GM18870 (cell line): Measurements from ENCODE around the gene MAP4K4.

ENCODE experiments used
- ATAC-seq: cut with Tn5 transposase; IDR thresholded peaks from one replicate; pipeline ENCODE4 v1.9.1; 2021; ENCODE audit warnings: moderate library complexity; ENCODE audit not compliant: unreplicated experiment

MAP4K4 gene

GRCh38 chr2:101720732-101721131 lies 23.2 kb downstream of the MAP4K4 start:
- ATAC-seq: no peak

GRCh38 chr2:101722864-101723263 lies 25.4 kb downstream of the MAP4K4 start:
- no peak for ATAC-seq

DNA sequence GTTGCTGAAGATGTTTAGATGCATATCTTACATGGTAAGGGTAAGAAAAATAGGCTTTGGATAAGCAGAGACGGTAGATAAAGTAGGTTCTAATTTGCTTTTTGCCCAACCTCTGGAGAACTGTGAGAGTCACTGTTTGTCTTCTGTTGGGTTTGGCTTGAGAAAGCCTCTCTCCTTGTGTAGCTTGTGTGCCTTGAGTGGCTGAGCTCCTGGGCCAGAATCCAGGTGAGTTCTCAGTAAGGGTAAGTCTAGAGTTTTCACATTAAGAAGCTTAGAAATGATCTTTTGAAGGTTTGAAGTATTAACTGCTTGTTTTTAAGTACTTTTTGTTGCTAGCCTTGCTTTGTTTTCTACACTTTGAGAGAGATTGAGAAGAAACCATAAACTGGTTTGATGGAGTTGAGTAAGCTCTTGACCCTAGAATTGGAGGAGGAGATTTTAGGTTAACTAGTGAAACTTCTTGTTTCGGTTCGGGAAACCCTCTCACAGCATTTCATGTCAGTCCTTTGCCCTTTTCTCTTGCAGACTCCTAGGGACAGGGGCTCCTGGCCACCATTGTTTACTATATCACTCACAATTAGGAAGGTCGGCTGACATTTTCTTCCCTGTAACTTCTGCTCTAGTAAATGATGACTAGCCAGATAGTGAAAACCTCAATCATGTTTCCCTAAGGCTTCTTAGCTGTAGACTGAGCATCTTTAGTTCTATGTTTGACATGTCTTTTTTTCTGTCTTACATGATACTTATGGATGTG lies 26.0 kb downstream of the MAP4K4 start:
- no peak for ATAC-seq

DNA sequence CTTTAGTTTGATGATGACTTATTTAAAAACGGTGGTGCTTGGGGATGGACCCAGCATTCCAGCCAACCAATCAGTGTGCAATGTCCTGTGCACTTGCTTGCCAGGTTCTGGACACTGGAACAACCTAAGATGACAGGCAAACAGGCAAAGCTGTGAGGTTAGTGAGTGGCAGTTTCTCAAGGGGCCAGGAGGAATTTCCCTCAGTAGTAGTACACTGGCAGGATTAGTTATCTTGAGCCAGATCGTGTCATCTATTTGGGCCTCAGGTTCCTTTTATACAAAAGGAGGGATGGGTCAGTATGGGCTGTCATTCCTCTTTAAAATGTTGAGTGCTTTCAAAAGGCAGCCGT lies 26.6 kb downstream of the MAP4K4 start:
- no peak for ATAC-seq

DNA sequence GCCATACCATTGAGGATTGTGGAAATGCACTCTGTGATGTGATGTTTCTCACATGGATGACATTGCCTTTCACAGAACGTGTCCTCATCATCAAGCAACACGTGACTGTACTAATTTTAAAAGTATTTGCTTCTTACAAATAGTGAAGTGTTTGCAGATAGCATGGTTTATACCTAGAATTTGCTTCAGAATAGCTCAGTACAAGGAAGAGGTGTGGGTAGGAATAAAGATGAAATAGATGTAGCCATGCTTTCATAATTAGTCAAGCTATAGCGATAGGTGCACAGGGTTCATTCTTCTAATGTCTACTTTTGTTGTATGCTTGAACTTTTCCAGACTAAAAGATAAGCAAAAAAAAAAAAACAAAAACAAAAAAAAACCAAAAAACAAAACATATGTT lies 27.5 kb downstream of the MAP4K4 start:
- no peak for ATAC-seq

GRCh38 chr2:101725515-101726192 lies 28.1 kb downstream of the MAP4K4 start:
- no peak for ATAC-seq

GRCh38 chr2:101728865-101729264 lies 31.4 kb downstream of the MAP4K4 start:
- no peak for ATAC-seq

GRCh38 chr2:101729521-101730190 lies 32.1 kb downstream of the MAP4K4 start:
- ATAC-seq: no peak

DNA sequence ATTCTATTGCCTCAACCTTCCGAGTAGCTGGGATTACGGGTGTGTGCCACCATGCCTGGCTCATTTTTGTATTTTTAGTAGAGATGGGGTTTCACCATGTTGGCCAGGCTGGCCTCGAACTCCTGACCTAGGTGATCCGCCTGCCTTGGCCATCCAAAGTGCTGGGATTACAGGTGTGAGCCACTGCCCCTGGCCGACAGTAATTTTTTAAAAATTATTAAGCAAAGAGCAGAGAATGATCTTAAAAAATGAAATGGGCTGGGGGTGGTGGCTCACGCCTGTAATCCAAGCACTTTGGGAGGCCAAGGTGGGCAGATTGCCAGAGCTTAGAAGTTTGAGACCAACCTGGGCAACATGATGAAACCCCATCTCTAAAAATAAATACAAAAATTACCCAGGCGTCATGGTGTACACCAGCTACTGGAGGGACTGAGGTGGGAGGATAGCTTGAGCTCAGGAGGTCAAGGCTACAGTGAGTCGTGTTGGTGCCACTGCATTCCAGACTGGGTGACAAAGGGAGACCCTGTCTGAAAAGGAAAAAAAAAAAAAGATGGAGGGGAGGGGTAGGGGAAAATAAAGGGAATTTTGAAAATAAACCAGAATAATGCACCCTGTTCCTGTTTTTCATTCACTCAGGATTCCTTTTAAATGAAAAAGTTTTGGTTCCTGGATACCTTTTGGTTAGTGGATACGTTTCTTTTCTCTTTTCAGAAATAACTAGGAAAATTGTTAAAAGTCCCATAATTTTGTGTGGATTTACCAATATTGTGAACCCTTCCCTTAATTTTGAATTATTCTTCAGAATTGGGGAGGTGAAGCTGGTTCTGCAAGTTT lies 33.9 kb downstream of the MAP4K4 start:
- ATAC-seq: no peak

GRCh38 chr2:101732199-101732598 lies 34.7 kb downstream of the MAP4K4 start:
- no peak for ATAC-seq

- ATAC-seq: no peak
Observed at GRCh38 chr2:101732773-101733256, 35.3 kb downstream of the MAP4K4 start.

DNA sequence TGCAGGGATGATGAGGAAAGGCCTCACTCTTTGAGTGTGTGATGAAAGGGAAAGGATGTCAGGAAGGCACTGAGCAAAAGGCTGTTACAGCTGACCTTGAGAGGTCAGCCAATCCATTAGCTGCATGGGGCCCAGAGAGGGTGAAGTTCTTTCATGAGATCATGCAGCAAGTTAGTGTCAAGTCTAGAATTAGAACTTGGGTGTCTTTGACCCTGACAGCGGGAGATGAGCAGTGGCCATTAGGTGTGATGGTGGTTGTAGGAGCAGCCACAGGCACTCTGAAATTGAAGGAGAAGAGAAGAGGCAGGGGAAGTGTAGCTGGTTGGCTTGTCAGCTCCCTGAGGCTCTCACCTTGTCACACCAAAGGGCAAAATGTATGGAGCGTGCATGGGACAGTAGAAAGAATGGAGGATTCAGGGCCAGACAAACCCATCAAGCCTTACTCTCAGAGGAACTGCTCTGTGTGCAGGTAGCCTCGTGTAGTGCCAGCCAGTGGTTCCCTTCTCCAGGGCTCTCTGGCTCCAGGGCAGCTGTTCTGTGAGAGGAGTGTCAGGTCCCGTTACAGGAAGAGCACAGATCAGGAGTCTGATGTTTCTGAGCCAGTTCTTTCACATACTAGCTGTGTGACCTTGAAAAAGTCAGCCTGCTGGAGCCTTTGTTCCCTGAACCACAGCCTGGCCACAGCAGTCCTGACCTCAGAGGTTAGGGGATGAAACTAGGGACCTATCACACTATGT lies 35.9 kb downstream of the MAP4K4 start:
- ATAC-seq: no peak

- ATAC-seq: no peak
Observed at GRCh38 chr2:101734505-101735165, 37.1 kb downstream of the MAP4K4 start.

- no peak for ATAC-seq
Observed at GRCh38 chr2:101735166-101735533, 37.6 kb downstream of the MAP4K4 start.

GRCh38 chr2:101736233-101736632 lies 38.7 kb downstream of the MAP4K4 start:
- ATAC-seq: no peak

- ATAC-seq: no peak
Observed at GRCh38 chr2:101736861-101737291, 39.4 kb downstream of the MAP4K4 start.

DNA sequence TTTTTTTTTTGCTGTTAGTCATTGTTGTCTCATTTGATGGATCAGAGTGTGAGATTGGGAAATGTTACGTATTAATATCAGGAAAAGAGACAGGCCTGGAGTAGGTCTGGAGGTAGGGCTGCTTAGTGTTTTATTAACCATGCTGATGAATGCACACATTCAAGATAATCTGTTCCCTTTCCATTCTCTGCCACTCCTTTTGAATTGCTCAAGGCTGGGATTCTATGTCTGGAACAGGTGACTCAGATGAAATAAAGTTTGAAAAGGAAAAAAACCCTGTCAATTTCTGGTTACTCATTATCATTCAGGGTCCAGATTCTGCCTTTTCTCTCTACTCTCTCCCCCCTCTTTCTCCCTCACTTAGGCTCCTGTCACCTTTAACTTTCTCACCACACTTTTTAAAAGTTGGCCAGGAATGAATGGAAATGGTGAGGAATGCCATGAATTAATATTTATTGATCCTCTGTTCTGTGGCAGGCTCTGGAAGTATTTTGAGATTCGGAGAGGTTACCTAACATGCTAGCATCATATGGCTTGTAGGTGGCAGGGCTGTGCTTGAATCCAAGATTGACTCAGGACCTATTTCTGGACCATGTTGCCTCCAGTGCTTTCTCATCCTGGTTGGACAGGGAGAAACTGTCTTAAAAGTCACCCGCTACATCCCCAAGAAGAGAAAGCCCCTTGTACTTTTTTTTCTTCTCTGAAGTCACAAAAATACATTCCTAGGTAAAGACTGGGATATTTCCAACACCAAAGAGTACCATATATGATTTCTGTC lies 40.2 kb downstream of the MAP4K4 start:
- ATAC-seq: no peak

DNA sequence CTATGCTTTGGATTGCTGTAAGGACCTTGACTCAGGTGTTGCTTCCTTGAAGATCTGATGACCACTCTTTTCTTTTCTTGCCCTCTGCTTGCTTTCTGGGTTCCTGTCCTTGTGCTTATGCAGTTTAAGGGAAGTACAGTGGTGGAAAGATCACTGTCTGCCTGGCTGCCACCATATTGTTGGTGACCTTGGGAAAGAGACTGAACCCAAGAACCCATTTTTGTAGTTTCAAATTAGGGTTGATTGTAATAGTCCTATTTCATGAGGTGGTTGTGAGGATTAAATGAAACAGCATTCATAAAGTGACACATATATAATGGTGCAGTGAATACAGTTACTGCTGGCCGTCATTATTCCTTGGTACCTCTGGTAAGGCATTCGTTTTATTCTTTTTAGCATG lies 41.1 kb downstream of the MAP4K4 start:
- ATAC-seq: no peak

DNA sequence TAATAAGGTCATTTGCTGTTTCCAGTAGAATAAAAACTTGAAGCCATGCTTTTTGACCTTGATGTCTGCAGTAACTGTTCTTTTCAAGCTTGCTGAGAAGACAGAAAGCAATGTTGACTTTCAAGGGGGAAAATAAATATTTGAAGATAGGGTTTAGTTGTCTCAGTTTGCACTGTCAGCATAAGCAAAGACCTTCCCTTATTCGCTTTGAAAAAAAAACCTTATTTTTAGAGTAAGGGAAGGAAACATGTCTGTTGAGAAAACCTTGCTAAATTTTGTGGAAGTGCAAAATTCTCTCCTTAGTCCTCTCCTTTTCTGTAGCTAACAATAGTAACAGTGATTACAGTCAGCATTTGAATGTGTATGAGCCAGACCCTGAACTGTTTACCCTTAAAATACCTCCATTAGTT lies 43.1 kb downstream of the MAP4K4 start:
- ATAC-seq: no peak
